SK-N-MC (cell line): Measurements from ENCODE around the gene C22orf31.

Experiments
- EZH2 ChIP-seq: fragments of 200-600 bp; sonication (generic); IDR thresholded peaks from one replicate; pipeline ENCODE4 v1.6.1; 2017; ENCODE audit warnings: antibody characterized with exemption
- POLR2AphosphoS5 ChIP-seq: IDR thresholded peaks from 2 replicates; pipeline ENCODE4 v1.6.1; 2012; ENCODE audit warnings: mild to moderate bottlenecking, low read depth, low read length, borderline replicate concordance

GRCh38 chr22:29106839-29107238 is 45.2 kb upstream of the C22orf31 start:
- TF ChIP-seq POLR2AphosphoS5, result no peak
- TF ChIP-seq EZH2, result no peak
